Measurements from ENCODE around the gene POLR2E.

- TF ChIP-seq, protein P1, sequence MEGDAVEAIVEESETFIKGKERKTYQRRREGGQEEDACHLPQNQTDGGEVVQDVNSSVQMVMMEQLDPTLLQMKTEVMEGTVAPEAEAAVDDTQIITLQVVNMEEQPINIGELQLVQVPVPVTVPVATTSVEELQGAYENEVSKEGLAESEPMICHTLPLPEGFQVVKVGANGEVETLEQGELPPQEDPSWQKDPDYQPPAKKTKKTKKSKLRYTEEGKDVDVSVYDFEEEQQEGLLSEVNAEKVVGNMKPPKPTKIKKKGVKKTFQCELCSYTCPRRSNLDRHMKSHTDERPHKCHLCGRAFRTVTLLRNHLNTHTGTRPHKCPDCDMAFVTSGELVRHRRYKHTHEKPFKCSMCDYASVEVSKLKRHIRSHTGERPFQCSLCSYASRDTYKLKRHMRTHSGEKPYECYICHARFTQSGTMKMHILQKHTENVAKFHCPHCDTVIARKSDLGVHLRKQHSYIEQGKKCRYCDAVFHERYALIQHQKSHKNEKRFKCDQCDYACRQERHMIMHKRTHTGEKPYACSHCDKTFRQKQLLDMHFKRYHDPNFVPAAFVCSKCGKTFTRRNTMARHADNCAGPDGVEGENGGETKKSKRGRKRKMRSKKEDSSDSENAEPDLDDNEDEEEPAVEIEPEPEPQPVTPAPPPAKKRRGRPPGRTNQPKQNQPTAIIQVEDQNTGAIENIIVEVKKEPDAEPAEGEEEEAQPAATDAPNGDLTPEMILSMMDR (IDR thresholded peaks at IDR 0.05 in 2 of 3, conservative IDR thresholded peaks at IDR 0.05 in 1 of 3; ENCODE audit: control insufficient read depth in 2 of 3, extremely low read depth in 1 of 3, insufficient read depth in 1 of 3, low read depth in 3 of 3, low read length in 3 of 3): no peak
- TF ChIP-seq SP1 (IDR thresholded peaks at IDR 0.05; ENCODE audit: low read depth, low read length): no peak
- TF ChIP-seq RCOR1 (conservative IDR thresholded peaks at IDR 0.05; ENCODE audit: low read depth, low read length): no peak
- TF ChIP-seq TAF1 (IDR thresholded peaks at IDR 0.05; ENCODE audit: borderline replicate concordance, low read depth, low read length): no peak
- TF ChIP-seq REST (IDR thresholded peaks at IDR 0.05; ENCODE audit: low read depth, low read length): no peak
These were observed 35.9 kb upstream of the POLR2E start for GRCh38 chr19:1130771-1131717.

Measured in GM12878 (cell line).